K562 (cell line): ENCODE measurements around the gene MYBL2. TPM values are rescaled to one million over a fixed set of nuclear protein-coding genes. Genes with fewer than 3 reads are reported as not detected.

Source experiments
- ATAC-seq: fragments of 200-7000 bp; cut with Tn5 transposase; 3 replicates; pipeline ENCODE4 v1.9.1; 2020; ENCODE audit warnings: moderate library complexity
- BruUV-seq: library from RNA; stranded (reverse); fragments of 400-500 nt; replicated peaks from 2 replicates; lab custom pipeline; 2021; lab: Mats Ljungman, UMichigan
- CTCF ChIA-PET: fragments of 300-600 bp; formaldehyde crosslinking; extraction: SDS; loops from one replicate; lab custom pipeline; 2021; ENCODE audit warnings: low intra/inter-chr PET ratio; lab: Yijun Ruan, JAX
- POLR2A ChIA-PET: fragments of 300-600, 350-650 bp; sonication (Branson Sonifier 250); formaldehyde crosslinking; extraction: SDS; loops from one replicate; lab custom pipeline; 2021; ENCODE audit warnings: antibody characterized with exemption, inconsistent platforms; lab: Yijun Ruan, JAX
- DNase-seq, 4 experiments: peaks; one replicate each; pipeline versions ENCODE4 v3.0.0 to v3.0.0-alpha.2; 2011 to 2018; ENCODE audit warnings: low spot score in 3 of 4, mixed read lengths in 3 of 4; ENCODE audit errors: extremely low read depth in 1 of 4
- FAIRE-seq: peaks from 2 replicates; lab custom pipeline; 2011; peaks lifted over from hg19 to GRCh38; lab: Jason Lieb, UNC
- H2AFZ ChIP-seq: 2 replicates; pipeline ENCODE4 v1.6.0; 2011; ENCODE audit warnings: low read depth, low read length, control low read depth, inconsistent platforms
- H3K27ac ChIP-seq: fragments of 200-600 bp; 3 replicates; pipeline ENCODE4 v1.8.0; 2011; ENCODE audit warnings: low read depth, mild to moderate bottlenecking, control low read depth, inconsistent platforms, low read length, moderate library complexity, mixed read lengths; ENCODE audit errors: extremely low read depth
- H3K27me3 ChIP-seq, 2 experiments: fragments of 300-600 bp in 1 of 2; 2 replicates in 1 of 2; 3 replicates in 1 of 2; pipeline versions ENCODE4 v1.6.0 to v1.8.0; 2011; ENCODE audit warnings: inconsistent platforms in 2 of 2, low read length in 2 of 2, mild to moderate bottlenecking in 1 of 2, mixed read lengths in 1 of 2, moderate library complexity in 1 of 2; ENCODE audit not compliant: control insufficient read depth in 2 of 2, insufficient read depth in 2 of 2
- H3K36me3 ChIP-seq: fragments of 300-600 bp; 3 replicates; pipeline ENCODE4 v1.8.0; 2011; ENCODE audit warnings: mild to moderate bottlenecking, low read length, inconsistent platforms; ENCODE audit not compliant: control insufficient read depth, insufficient read depth
- H3K4me1 ChIP-seq, 2 experiments: fragments of 200-600 bp in 1 of 2; replicated peaks in 1 of 2; 2 replicates in 1 of 2; 3 replicates in 1 of 2; pipeline versions ENCODE4 v1.5.1 to v1.8.0; 2011; ENCODE audit warnings: inconsistent platforms in 2 of 2, low read length in 2 of 2, mild to moderate bottlenecking in 1 of 2, mixed read lengths in 1 of 2, moderate library complexity in 1 of 2; ENCODE audit not compliant: control insufficient read depth in 2 of 2, insufficient read depth in 2 of 2
- H3K4me2 ChIP-seq: 2 replicates; pipeline ENCODE4 v1.6.1; 2011; ENCODE audit warnings: low read length, control low read depth, inconsistent platforms, mixed read lengths; ENCODE audit not compliant: insufficient read depth
- H3K4me3 ChIP-seq: fragments of 200-600 bp; sonication (generic), shearing (Covaris generic); 2 replicates; pipeline ENCODE4 v1.5.1; 2016; ENCODE audit warnings: control low read depth, inconsistent platforms
- H3K79me2 ChIP-seq: fragments of 200-600 bp; 3 replicates; pipeline ENCODE4 v1.8.0; 2011; ENCODE audit warnings: low read length, inconsistent platforms; ENCODE audit not compliant: control insufficient read depth, insufficient read depth
- H3K9ac ChIP-seq, 2 experiments: 2 replicates each; pipeline versions ENCODE4 v1.6.0 to v1.6.1; 2011; ENCODE audit warnings: low read depth in 2 of 2, low read length in 2 of 2, control low read depth in 1 of 2, inconsistent platforms in 1 of 2, mild to moderate bottlenecking in 1 of 2, mixed read lengths in 1 of 2; ENCODE audit not compliant: insufficient read depth in 1 of 2
- H3K9me1 ChIP-seq: one replicate; pipeline ENCODE4 v1.6.0; 2011; ENCODE audit warnings: inconsistent platforms, mild to moderate bottlenecking, low read length, moderate library complexity; ENCODE audit not compliant: control insufficient read depth, insufficient read depth
- H3K9me3 ChIP-seq: replicated peaks from 2 replicates; pipeline ENCODE4 v1.5.1; 2011; ENCODE audit warnings: low read depth, low read length, inconsistent platforms; ENCODE audit not compliant: control insufficient read depth, insufficient read depth
- H4K20me1 ChIP-seq: replicated peaks from 2 replicates; pipeline ENCODE4 v1.6.1; 2011; ENCODE audit warnings: low read length, inconsistent platforms, mixed read lengths; ENCODE audit not compliant: control insufficient read depth, insufficient read depth
- ARHGAP35 ChIP-seq: fragments of 450-650 bp; IDR thresholded peaks from 2 replicates; pipeline ENCODE4 v1.6.1; 2018; ENCODE audit not compliant: partially characterized antibody
- CHD1 ChIP-seq: fragments of 200-600 bp; sonication (generic); IDR thresholded peaks from one replicate; pipeline ENCODE4 v1.6.1; 2012; ENCODE audit warnings: mild to moderate bottlenecking, moderate library complexity, low read length, inconsistent platforms
- CHD4 ChIP-seq: fragments of 200-600 bp; sonication (generic); IDR thresholded peaks from 3 replicates; pipeline ENCODE4 v1.6.1; 2012; ENCODE audit warnings: low read depth, mild to moderate bottlenecking, mixed read lengths, low read length, inconsistent platforms; ENCODE audit not compliant: insufficient read depth, insufficient replicate concordance, poor library complexity, severe bottlenecking
- EWSR1 ChIP-seq: fragments of 450-650 bp; IDR thresholded peaks from 2 replicates; pipeline ENCODE4 v1.6.1; 2018; ENCODE audit warnings: borderline replicate concordance, mild to moderate bottlenecking, low read depth, moderate library complexity; ENCODE audit not compliant: partially characterized antibody
- HCFC1 ChIP-seq: IDR thresholded peaks from 2 replicates; pipeline ENCODE4 v1.6.1; 2012; ENCODE audit warnings: low read depth, low read length, improper control_type of control experiment
- LEF1 ChIP-seq: fragments of 450-650 bp; IDR thresholded peaks from 2 replicates; pipeline ENCODE4 v1.6.1; 2016; ENCODE audit warnings: mild to moderate bottlenecking
- MCM2 ChIP-seq: fragments of 450-650 bp; IDR thresholded peaks from 2 replicates; pipeline ENCODE4 v1.6.1; 2017; ENCODE audit warnings: low read depth, mild to moderate bottlenecking
- PHF21A ChIP-seq: fragments of 450-650 bp; IDR thresholded peaks from 2 replicates; pipeline ENCODE4 v1.6.1; 2017; ENCODE audit warnings: low read depth, borderline replicate concordance
- SIN3B ChIP-seq: fragments of 450-650 bp; IDR thresholded peaks from 2 replicates; pipeline ENCODE4 v1.6.1; 2017; ENCODE audit warnings: low read depth, mild to moderate bottlenecking, moderate library complexity
- SMARCA4 ChIP-seq: fragments of 450-650 bp; IDR thresholded peaks from 2 replicates; pipeline ENCODE4 v1.6.1; 2016
- TAF7 ChIP-seq: fragments of 450-650 bp; IDR thresholded peaks from 2 replicates; pipeline ENCODE4 v1.6.1; 2016; ENCODE audit warnings: missing genetic modification characterization, missing compliant biosample characterization
- TCFL5 ChIP-seq: fragments of 250-450 bp; sonication (Bioruptor Pico); conservative IDR thresholded peaks from 2 replicates; pipeline ENCODE4 v1.6.1; 2021; ENCODE audit warnings: mild to moderate bottlenecking, moderate library complexity, matching md5 sums
- TOE1 ChIP-seq, 2 experiments: fragments of 450-650 bp in 1 of 2; sonication (generic) in 1 of 2; formaldehyde crosslinking in 1 of 2; IDR thresholded peaks; 2 replicates each; pipeline versions ENCODE4 v1.7.1 to v1.8.0; 2016 to 2022; ENCODE audit warnings: borderline replicate concordance in 2 of 2, mild to moderate bottlenecking in 2 of 2, antibody characterized with exemption in 1 of 2, inconsistent platforms in 1 of 2, low read depth in 1 of 2, missing genetic modification reagents in 1 of 2, moderate library complexity in 1 of 2
- TSC22D4 ChIP-seq: fragments of 450-650 bp; IDR thresholded peaks from 2 replicates; pipeline ENCODE4 v1.6.1; 2016; ENCODE audit warnings: missing genetic modification characterization, missing biosample characterization, control low read depth
- ZNF23 ChIP-seq: fragments of 250-450 bp; sonication (Bioruptor Pico); IDR thresholded peaks from 2 replicates; pipeline ENCODE4 v1.4.0; 2020; ENCODE audit warnings: mild to moderate bottlenecking
- WGBS: fragments of 100-300 bp; shearing (Covaris generic); methylation state at CpG from one replicate; pipeline ENCODE4 v1.1.6; 2016; ENCODE audit warnings: low coverage, mixed read lengths; ENCODE audit not compliant: insufficient coverage; ENCODE audit errors: missing lambda C conversion rate; 5-methylcytosine and 5-hydroxymethylcytosine counted together
- in situ Hi-C: fragments of 300-500 bp; cut with MboI; formaldehyde crosslinking; loops from 4 replicates; pipeline ENCODE4 v1.15.0; 2018; ENCODE audit warnings: inconsistent platforms, mixed read lengths
- intact Hi-C: fragments of 100-400 bp; cut with micrococcal nuclease; formaldehyde crosslinking; loops from 2 replicates; pipeline ENCODE4 v1.14.2; 2022
- polyA plus RNA-seq, 8 experiments: library from polyadenylated mRNA; depleted of rRNA in 4 of 8; stranded (reverse) in 5 of 8; unstranded in 3 of 8; fragments of >200 nt; fragmentation: Nextera tagmentation in 2 of 8; fragmentation: Illumina TruSeq in 1 of 8; extraction: Ambion mirVana in 2 of 8; extraction: Trizol in 1 of 8; gene quantifications; 2 replicates each; pipeline versions ENCODE4 v1.2.1 to v1.2.3, GENCODE V29; 2011 to 2014; ENCODE audit warnings: inconsistent platforms in 1 of 8, missing spikeins in 1 of 8
- total RNA-seq, 7 experiments: library from RNA; depleted of rRNA in 6 of 7; stranded (reverse); fragments of >200 nt in 6 of 7; fragmentation: Illumina TruSeq in 2 of 7; extraction: Trizol in 2 of 7; gene quantifications; 2 replicates each; pipeline versions ENCODE4 v1.2.1 to v1.2.3, GENCODE V29; 2011 to 2021; ENCODE audit warnings: low replicate concordance in 1 of 7
- TF ChIP-seq, protein P1 (sequence below): sonication (generic); formaldehyde crosslinking; IDR thresholded peaks from 2 replicates; pipeline ENCODE4 v1.8.0; 2022; ENCODE audit warnings: mild to moderate bottlenecking, missing genetic modification reagents
- TF ChIP-seq, protein P2 (sequence below): fragments of 450-650 bp; formaldehyde crosslinking; IDR thresholded peaks from 2 replicates; pipeline ENCODE4 v1.4.0; 2020; ENCODE audit warnings: mild to moderate bottlenecking, moderate library complexity
- TF ChIP-seq, protein P3 (sequence below), 3 experiments: IDR thresholded peaks in 2 of 3; conservative IDR thresholded peaks in 1 of 3; 2 replicates each; pipeline ENCODE4 v1.5.1; 2011 to 2012; ENCODE audit warnings: low read length in 3 of 3, mild to moderate bottlenecking in 3 of 3, control low read depth in 2 of 3, improper control_type of control experiment in 1 of 3, inconsistent platforms in 1 of 3, low read depth in 1 of 3, mixed read lengths in 1 of 3, moderate library complexity in 1 of 3; ENCODE audit not compliant: insufficient read depth in 2 of 3

The MYBL2 gene
- total and polyA plus RNA-seq, 9 of the 15 experiments (the other 6 are each of a cell fraction or from before 2014, with no cell fraction given) = 4.4 to 169 (median 52.5) TPM

GRCh38 chr20:43658723-43659419 is 8.0 kb upstream of the MYBL2 start:
- H3K27ac ChIP-seq = no peak overlapping the region
- FAIRE-seq (no peak), ATAC-seq (0 out of 3 replicates have a peak, but pooled peaks have one; percentile 11), DNase-seq (peak in 1 of 4 experiments; percentile 36)
- H3K4me2 ChIP-seq = no peak overlapping the region
- no peak overlapping the region for H3K4me3 ChIP-seq
- no peaks in the 10 kb centered on the region for H3K9me1 ChIP-seq
- no peak overlapping the region; a peak in 1 of 4 replicates for H3K9ac ChIP-seq
- H3K9me3 ChIP-seq = no peaks in the 10 kb centered on the region
- H4K20me1 ChIP-seq = no peaks in the 10 kb centered on the region
- 50% methylated on average over 5 of the region's 6 CpGs for WGBS
- intact Hi-C loops = no loop called here
- H3K79me2 ChIP-seq = peaks cover 14% of the 10 kb centered on the region; the same call in 2 of the 3 replicates
- no TSS peak for BruUV-seq
- ChIA-PET POLR2A (interaction anchor here (0.8 kb wide), 1 partner anchor 197 kb away, joined by 3 read pairs; no protein-coding TSS in a partner anchor), CTCF (interaction anchor here (0.6 kb wide), 1 partner anchor 79 kb away, joined by 3 read pairs; no protein-coding TSS in a partner anchor)
- H3K4me1 ChIP-seq = peaks cover 10 to 16% of the 10 kb centered on the region in 2 experiments; a peak in 4 of 5 replicates
- no peaks in the 10 kb centered on the region for H3K36me3 ChIP-seq
- no peaks in the 10 kb centered on the region for H3K27me3 ChIP-seq
- peak overlapping the region; percentile 47; the same call in 1 of the 2 replicates for H2AFZ ChIP-seq
- in situ Hi-C loops = no loop called here
- TF ChIP-seq LEF1 (no peak), PHF21A (no peak), SIN3B (no peak), HCFC1 (no peak), CHD4 (no peak), CHD1 (no peak), MCM2 (no peak), SMARCA4 (0 out of 2 replicates have a peak, but pooled peaks have one; percentile 25), TCFL5 (CRISPR knock-in tag) (no peak), EWSR1 (no peak), TOE1 (IDR thresholded peaks at IDR 0.05; ENCODE audit: borderline replicate concordance) (no peak), TOE1 (CRISPR knock-in tag; IDR thresholded peaks at IDR 0.05; ENCODE audit: borderline replicate concordance, low read depth) (no peak), TSC22D4 (tag) (no peak), ARHGAP35 (no peak), TAF7 (no peak), ZNF23 (CRISPR knock-in tag) (no peak)
- TF ChIP-seq, protein P1, sequence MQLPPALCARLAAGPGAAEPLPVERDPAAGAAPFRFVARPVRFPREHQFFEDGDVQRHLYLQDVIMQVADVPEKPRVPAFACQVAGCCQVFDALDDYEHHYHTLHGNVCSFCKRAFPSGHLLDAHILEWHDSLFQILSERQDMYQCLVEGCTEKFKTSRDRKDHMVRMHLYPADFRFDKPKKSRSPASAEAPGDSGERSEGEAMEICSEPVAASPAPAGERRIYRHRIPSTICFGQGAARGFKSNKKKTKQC (CRISPR knock-in tag) = no peak
- TF ChIP-seq, protein P2, sequence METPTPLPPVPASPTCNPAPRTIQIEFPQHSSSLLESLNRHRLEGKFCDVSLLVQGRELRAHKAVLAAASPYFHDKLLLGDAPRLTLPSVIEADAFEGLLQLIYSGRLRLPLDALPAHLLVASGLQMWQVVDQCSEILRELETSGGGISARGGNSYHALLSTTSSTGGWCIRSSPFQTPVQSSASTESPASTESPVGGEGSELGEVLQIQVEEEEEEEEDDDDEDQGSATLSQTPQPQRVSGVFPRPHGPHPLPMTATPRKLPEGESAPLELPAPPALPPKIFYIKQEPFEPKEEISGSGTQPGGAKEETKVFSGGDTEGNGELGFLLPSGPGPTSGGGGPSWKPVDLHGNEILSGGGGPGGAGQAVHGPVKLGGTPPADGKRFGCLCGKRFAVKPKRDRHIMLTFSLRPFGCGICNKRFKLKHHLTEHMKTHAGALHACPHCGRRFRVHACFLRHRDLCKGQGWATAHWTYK (CRISPR knock-in tag) = no peak
- TF ChIP-seq, protein P3, sequence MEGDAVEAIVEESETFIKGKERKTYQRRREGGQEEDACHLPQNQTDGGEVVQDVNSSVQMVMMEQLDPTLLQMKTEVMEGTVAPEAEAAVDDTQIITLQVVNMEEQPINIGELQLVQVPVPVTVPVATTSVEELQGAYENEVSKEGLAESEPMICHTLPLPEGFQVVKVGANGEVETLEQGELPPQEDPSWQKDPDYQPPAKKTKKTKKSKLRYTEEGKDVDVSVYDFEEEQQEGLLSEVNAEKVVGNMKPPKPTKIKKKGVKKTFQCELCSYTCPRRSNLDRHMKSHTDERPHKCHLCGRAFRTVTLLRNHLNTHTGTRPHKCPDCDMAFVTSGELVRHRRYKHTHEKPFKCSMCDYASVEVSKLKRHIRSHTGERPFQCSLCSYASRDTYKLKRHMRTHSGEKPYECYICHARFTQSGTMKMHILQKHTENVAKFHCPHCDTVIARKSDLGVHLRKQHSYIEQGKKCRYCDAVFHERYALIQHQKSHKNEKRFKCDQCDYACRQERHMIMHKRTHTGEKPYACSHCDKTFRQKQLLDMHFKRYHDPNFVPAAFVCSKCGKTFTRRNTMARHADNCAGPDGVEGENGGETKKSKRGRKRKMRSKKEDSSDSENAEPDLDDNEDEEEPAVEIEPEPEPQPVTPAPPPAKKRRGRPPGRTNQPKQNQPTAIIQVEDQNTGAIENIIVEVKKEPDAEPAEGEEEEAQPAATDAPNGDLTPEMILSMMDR (IDR thresholded peaks at IDR 0.05 in 2 of 3, conservative IDR thresholded peaks at IDR 0.05 in 1 of 3; ENCODE audit: insufficient read depth in 2 of 3, low read depth in 1 of 3, low read length in 3 of 3) = peak; percentile 13 to 27 (median 22); a peak in 1 of 6 replicates
